HuH-7.5 (cell line): Measurements from ENCODE around the gene ITGB7.
"Not testable (repeated sequence)": the region's sequence is repeated elsewhere in the genome, so short reads cannot be mapped to it uniquely, and the experiment has no call there.

Experiments
- DNase-seq: peaks from one replicate; pipeline ENCODE4 v3.0.0; 2011; ENCODE audit warnings: low spot score

ITGB7 gene

DNA sequence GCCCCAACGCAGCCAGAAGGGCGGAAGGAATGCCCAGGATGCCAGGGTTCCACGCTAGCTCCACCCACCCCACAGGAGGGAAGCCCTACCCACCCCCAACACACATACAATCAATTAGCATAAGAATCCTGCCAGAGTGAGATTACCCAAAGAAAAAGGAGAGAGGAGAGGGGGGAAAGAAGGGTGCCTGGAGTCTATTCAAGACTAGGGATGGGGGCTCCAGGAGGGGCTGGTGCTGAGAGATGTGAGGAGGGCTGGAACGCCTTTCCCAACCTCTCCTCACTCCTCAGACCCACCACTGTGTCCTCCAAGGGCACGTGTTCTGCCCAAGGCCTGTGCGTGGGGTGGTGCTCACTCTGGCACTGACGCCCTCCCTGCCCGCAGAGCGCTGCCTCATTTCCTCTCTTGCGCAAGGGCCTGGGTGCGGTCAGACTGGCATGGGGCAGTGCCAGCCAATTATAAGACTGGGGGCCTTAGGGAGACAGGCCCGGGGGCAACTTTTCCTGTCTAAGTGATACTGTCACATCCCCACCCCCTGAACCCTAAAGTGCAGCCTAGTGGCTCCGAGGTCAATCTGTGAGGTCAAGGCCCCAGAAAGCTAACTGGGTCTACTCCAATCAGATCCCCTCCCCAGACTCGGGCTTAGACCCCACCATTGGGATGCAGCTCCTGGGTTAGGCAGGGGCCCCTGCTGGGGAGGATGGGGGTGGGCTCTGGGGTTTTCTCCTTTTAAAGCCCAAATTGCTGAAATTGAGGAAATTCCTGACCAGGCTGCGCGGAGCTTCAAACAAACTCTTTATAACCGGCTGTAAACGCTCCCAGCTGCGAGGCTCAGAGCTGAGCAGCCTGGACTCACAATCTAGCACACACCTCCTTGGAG is 10.2 kb upstream of the ITGB7 start:
- no peak for DNase-seq

DNA sequence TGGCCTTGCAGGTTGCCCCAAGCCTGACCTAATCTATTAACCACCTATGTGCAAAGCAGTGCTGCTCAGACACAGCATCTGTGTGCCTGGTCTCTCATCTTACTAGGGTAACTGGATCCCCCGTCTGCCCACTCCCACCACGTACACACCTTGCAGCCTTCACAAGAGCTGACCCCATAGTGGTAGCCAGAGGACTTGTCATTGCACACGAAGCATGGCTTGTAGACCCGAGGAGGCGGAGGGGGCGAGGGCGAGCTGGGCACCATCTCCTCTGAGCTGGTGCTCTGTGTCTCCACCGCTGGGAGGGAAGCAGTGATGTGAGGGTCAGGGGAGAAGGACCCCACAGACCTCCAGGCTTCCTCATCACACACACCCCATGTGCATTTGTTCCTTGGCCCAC is 8.4 kb upstream of the ITGB7 start:
- no peak for DNase-seq

- DNase-seq, result no peak
Measured at GRCh38 chr12:53214687-53215455, 7.8 kb upstream of the ITGB7 start.

- DNase-seq, result no peak
Measured at GRCh38 chr12:53214221-53214620, 7.2 kb upstream of the ITGB7 start.

DNA sequence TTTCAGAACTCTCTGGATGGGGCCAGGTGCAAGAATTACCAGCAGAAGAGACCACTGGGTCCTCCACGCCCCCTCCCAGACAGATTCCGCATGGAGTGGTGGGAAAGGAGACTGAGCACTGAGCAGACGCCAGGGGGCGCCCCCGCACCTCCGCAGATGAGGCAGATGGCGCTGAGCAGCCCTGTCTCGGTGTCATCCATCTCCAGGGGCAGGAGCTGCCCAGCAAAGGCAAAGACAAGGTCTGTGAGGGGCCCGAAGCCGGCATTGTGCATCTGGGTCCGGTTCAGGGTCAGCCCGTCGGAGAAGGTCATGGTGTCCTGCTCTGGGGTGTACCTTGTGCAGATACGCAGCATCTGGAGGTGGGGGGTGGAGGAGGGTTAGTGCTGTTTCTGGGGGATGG is 6.3 kb upstream of the ITGB7 start:
- DNase-seq, result peak; percentile 96

- DNase-seq, result no peak
Measured at GRCh38 chr12:53212931-53213330, 5.9 kb upstream of the ITGB7 start.

DNA sequence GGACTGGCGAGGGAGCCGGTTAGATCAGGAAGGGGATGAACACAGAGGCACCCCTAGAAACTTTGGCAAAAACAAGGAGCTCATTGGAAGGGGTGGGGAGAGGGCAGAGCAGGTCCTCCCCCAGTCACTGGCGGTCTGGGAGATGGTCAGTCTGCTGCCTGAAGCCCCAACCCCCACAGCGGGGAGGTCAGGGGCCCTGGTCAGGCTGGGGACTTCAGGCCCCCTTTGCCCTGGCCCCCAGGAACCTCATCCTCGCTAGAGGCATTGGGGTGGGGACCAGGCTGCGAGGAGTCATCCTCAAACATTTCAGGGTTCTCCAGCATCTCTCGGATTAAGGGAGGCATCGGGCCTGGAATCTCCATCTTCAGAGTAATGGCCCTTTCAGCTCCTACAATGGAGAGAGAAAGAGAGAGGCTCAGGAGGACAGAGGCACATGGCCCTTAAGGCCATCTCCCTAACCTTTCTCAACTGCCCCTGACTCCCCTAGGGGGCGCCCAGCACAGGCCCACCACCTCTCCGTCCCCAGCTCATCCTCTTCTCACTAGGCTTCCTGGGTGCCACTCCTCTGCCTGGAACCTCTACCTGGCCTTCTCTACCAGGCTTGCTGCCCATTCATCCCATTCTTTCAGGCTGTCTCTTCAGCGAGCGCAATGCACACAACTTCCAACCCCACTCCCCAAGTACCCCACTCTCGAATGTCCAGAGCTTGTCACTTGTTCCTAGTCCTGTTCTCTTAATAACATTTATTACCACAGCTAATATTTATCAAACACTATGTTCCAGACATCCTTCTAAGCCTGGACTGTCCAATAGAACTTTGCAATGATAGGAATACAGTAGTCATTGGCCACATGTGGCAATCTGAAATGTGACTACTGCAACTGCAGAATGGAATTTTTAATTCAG is 4.7 kb upstream of the ITGB7 start:
- peak; percentile 77 for DNase-seq

DNA sequence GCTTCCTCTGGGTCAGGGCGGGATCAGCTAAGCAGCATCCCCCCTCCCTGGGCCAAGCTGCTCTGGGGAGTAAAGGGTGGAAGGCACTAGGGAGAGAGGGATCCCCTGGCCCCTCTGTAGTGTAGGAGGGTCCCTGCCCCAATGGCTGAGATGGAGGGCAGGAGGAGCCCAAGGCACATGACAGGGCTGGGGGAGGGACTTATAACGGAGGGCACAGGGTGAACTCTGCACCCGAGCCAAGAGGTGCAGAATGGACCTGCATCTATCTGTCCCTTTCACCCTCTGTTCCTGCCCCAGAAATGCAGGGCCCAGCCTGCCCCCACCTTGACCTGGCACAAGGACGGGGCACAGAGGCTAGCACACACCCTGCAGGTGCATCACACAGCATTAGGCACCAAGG is 3.8 kb upstream of the ITGB7 start:
- DNase-seq, result no peak

DNA sequence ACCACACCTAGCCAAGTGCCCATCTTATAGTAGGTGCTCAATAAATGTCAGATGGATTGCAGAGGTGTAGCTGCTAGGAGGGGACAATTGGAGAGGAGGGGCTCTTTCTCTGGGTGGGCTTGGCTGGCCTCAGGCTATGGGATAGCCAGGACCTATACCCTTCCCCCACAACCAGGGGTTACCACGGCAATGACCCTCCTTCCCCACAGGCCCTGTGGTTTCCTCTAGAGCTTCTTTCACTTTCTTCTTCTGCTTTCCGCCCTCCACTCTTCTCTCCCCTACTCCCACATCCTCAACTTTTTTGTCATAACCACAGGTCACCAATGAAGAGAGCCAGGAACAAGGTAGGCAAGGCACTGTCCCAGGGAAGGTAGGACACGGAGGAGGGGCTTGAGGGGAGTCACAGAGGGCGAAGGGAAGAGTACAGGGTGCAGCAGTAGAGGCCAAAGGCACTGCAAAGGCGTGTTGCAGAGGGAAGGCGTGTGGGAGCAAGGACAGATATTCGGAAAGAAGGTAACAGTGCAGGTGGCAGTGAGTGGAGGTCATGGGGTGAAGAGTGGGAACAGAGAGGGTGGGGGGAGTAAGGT is 1.9 kb upstream of the ITGB7 start:
- no peak for DNase-seq

GRCh38 chr12:53208435-53208834 is 1.4 kb upstream of the ITGB7 start:
- DNase-seq, result no peak

DNA sequence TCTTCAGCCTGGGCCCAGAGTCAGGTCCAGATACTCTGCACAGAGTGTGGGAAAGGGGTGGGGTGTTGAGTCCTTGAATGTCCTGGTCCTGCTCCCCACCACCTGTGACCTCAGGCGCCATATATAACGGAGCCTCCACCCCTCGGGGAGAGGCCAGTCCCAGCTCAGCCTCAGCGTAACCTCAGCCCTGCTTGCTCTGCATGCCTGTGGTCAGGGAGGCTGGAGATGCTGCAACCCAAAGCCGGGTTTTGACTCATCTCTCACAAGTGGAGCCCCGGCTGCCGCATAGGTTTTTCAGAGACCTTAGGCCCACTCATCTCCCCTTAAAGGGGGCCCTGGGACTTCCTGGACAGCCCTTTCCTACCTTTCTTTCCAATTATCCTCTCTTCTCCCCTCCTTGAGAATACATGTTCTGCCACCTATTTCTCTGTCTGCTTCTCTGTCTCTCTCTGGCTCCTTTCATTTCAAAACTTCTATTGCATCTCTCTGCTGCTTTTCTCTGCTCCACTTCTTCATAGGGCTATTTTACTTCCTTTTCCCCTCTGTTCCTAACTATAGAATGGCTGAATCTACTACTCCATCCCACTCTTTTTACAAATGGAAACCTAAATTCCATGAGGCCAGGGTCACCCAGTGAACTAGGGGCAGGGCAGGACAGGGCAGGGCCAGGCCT is 1.2 kb downstream of the ITGB7 start:
- no peak for DNase-seq

DNA sequence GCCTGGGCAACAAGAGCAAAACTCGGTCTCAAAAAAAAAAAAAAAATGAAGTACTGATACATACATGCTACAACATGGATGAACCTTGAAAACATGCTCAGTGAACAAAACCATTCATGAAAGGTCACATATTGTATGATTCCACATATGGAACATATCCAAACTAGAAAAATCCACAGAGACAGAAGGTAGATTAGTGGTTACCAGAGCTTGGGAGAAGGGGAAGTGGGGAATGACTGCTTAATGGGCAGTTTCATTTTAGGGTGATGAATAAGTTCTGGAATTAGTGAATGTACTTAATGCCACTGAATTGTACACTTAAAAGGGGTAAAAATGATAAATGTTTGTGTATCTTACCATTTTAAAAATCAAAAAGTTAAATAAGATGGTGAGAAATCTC is 2.7 kb downstream of the ITGB7 start:
- DNase-seq, result no peak

- DNase-seq, result not testable (repeated sequence)
Measured at GRCh38 chr12:53202316-53202715, 4.7 kb downstream of the ITGB7 start.

GRCh38 chr12:53201639-53202038 is 5.4 kb downstream of the ITGB7 start:
- DNase-seq, result no peak

GRCh38 chr12:53201177-53201541 is 5.9 kb downstream of the ITGB7 start:
- no peak for DNase-seq

- no peak for DNase-seq
Measured at GRCh38 chr12:53200458-53201176, 6.4 kb downstream of the ITGB7 start.

- no peak for DNase-seq
Measured at GRCh38 chr12:53200107-53200457, 7.0 kb downstream of the ITGB7 start.

GRCh38 chr12:53199700-53200099 is 7.4 kb downstream of the ITGB7 start:
- DNase-seq, result no peak

GRCh38 chr12:53198486-53199110 is 8.5 kb downstream of the ITGB7 start:
- DNase-seq, result no peak

- DNase-seq, result no peak
Measured at GRCh38 chr12:53197011-53197640, 9.9 kb downstream of the ITGB7 start.
